ENCODE results near the gene ZBTB17. TPM values are rescaled to one million over a fixed set of nuclear protein-coding genes. Genes with fewer than 3 reads are reported as not detected.
"Not testable (repeated sequence)": the region's sequence is repeated elsewhere in the genome, so short reads cannot be mapped to it uniquely, and the experiment has no call there.

ZBTB17 gene
- total RNA-seq, 1 donor from 2014 or later, result 24.1 TPM

DNA sequence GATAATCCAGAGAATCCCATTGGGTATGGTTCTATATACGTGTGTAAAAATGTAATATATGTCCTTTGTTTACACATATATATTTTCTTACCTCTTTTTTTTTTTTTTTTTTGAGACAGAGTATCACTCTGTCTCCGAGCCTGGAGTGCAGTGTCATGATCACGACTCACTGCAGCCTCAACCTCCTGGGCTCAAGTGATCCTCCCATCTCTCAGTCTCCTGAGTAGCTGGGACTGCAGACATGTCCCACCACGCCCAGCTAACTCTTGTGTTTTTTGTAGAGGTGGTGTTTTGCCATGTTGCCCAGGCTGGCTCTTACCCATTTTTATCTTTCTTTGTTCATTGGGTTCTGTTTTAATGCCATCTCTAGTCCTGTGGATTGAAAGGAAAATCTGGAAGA, 59.5 kb downstream of the ZBTB17 start:
- Histone ChIP-seq H3K4me3 (ENCODE audit: low read depth, low read length) (no peak overlapping the region), H3K27me3 (ENCODE audit: control insufficient read depth, insufficient read depth, low read length) (no peaks in the 10 kb centered on the region), H3K36me3 (ENCODE audit: control insufficient read depth, insufficient read depth, low read length) (no peaks in the 10 kb centered on the region)
- no peak for DNase-seq (ENCODE audit: low read depth)
- TF ChIP-seq, protein P1, sequence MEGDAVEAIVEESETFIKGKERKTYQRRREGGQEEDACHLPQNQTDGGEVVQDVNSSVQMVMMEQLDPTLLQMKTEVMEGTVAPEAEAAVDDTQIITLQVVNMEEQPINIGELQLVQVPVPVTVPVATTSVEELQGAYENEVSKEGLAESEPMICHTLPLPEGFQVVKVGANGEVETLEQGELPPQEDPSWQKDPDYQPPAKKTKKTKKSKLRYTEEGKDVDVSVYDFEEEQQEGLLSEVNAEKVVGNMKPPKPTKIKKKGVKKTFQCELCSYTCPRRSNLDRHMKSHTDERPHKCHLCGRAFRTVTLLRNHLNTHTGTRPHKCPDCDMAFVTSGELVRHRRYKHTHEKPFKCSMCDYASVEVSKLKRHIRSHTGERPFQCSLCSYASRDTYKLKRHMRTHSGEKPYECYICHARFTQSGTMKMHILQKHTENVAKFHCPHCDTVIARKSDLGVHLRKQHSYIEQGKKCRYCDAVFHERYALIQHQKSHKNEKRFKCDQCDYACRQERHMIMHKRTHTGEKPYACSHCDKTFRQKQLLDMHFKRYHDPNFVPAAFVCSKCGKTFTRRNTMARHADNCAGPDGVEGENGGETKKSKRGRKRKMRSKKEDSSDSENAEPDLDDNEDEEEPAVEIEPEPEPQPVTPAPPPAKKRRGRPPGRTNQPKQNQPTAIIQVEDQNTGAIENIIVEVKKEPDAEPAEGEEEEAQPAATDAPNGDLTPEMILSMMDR (IDR thresholded peaks at IDR 0.05; ENCODE audit: insufficient read depth, low read length, poor library complexity, severe bottlenecking), result no peak

DNA sequence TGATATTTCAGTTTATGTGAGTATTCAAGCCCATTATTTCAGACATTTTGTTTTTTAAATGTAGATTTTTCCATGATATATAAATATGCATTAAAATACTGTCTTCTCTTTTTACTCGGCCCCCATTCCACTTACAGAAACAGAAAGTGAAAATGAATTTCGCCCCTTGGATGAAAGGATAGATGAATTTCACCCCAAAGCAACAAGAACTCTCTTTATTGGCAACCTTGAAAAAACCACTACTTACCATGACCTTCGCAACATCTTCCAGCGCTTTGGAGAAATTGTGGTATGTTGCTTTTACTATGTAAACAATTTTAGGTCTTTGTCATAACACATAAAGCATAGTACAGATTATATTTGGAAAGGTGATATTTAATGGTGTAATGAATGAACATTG, 59.9 kb downstream of the ZBTB17 start:
- no peaks in the 10 kb centered on the region for H3K36me3 ChIP-seq (ENCODE audit: control insufficient read depth, insufficient read depth, low read length)
- H3K4me3 ChIP-seq (ENCODE audit: low read depth, low read length), result no peak overlapping the region

DNA sequence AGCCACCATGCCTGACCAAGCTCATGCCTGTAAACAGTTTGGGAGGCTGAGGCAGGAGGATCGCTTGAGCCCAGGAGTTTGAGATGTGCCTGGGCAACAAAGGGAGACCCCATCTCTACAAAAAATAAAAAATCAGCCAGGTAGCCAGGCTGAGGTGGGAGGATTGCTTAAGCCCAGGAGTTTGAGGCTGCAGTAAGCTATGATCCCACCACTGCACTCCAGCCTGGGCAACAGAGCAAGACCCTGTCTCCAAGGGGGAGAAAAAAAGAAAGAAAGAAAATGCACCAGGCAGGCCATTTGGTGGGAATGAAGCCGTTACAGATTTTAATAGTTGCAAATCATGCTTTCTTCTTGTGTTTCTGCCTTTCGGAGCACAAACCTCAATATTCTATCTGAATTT, 62.3 kb downstream of the ZBTB17 start:
- not testable (repeated sequence) for DNase-seq (ENCODE audit: low read depth); H3K27me3 ChIP-seq (ENCODE audit: control insufficient read depth, insufficient read depth, low read length); H3K36me3 ChIP-seq (ENCODE audit: control insufficient read depth, insufficient read depth, low read length); H3K4me3 ChIP-seq (ENCODE audit: low read depth, low read length)

More for the DNA sequence above, 59.9 kb downstream of the ZBTB17 start:
- no peaks in the 10 kb centered on the region for H3K27me3 ChIP-seq (ENCODE audit: control insufficient read depth, insufficient read depth, low read length)
- DNase-seq (ENCODE audit: low read depth), result no peak
- TF ChIP-seq, protein P1 (IDR thresholded peaks at IDR 0.05; ENCODE audit: insufficient read depth, low read length, poor library complexity, severe bottlenecking), result no peak

DNA sequence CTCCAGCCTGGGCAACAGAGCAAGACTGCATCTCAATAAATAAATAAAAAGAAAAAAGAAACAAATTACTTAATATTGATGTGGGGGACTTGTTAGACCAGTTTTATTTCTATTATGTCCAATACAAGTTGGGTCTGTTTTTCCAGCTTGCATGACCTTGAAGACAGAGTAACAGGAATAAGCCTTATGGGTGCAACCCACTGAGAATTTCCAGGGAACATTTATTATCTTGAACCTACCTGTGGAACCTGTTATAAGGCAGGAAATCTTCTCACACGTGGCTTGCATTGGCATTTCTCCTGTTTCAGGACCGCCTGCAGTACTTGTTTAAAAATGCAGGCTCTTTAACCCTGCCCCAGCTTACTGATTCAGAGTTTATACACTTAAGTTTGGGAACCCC, 64.0 kb downstream of the ZBTB17 start:
- TF ChIP-seq, protein P1 (IDR thresholded peaks at IDR 0.05; ENCODE audit: insufficient read depth, low read length, poor library complexity, severe bottlenecking), result no peak
- Histone ChIP-seq H3K27me3 (ENCODE audit: control insufficient read depth, insufficient read depth, low read length) (no peaks in the 10 kb centered on the region), H3K4me3 (ENCODE audit: low read depth, low read length) (no peak overlapping the region), H3K36me3 (ENCODE audit: control insufficient read depth, insufficient read depth, low read length) (no peaks in the 10 kb centered on the region)
- DNase-seq (ENCODE audit: low read depth), result no peak

DNA sequence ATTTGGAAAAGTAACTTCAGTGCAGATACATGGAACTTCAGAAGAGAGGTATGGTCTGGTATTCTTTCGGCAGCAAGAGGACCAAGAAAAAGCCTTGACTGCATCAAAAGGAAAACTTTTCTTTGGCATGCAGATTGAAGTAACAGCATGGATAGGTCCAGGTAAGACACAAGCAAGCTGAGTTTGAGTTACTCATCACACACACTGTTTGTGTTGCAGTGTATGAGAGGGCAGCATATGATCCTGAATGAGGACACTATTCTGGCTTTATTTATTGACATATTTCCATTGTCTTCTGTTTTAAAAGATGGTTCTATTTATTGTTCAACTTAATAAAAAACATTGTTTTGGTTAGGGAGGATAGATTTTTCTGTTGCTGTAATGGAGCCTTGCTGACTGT, 64.8 kb downstream of the ZBTB17 start:
- DNase-seq (ENCODE audit: low read depth), result no peak
- H3K4me3 ChIP-seq (ENCODE audit: low read depth, low read length), result no peak overlapping the region
- TF ChIP-seq, protein P1 (IDR thresholded peaks at IDR 0.05; ENCODE audit: insufficient read depth, low read length, poor library complexity, severe bottlenecking), result no peak
- no peaks in the 10 kb centered on the region for H3K36me3 ChIP-seq (ENCODE audit: control insufficient read depth, insufficient read depth, low read length)
- no peaks in the 10 kb centered on the region for H3K27me3 ChIP-seq (ENCODE audit: control insufficient read depth, insufficient read depth, low read length)

DNA sequence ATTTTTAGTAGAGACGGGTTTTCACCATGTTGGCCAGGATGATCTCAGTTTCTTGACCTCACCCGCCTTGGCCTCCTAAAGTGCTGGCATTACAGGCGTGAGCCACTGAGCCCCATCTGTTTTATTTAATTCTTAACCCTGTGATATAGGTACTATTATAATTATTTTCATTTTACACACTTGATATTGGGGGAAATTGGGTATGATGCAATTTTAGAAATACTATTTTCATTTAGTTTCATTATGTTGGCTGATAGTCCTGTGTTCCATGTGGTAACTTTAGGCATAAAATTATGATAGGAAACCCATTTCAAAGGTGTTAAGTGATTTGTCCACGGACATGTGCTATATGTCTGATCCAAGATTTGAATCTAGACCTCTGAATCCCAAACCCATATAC, 67.3 kb downstream of the ZBTB17 start:
- TF ChIP-seq, protein P1 (IDR thresholded peaks at IDR 0.05; ENCODE audit: insufficient read depth, low read length, poor library complexity, severe bottlenecking), result no peak
- no peaks in the 10 kb centered on the region for H3K36me3 ChIP-seq (ENCODE audit: control insufficient read depth, insufficient read depth, low read length)

More for the DNA sequence above, 67.3 kb downstream of the ZBTB17 start:
- H3K4me3 ChIP-seq (ENCODE audit: low read depth, low read length), result no peak overlapping the region
- no peaks in the 10 kb centered on the region for H3K27me3 ChIP-seq (ENCODE audit: control insufficient read depth, insufficient read depth, low read length)
- DNase-seq (ENCODE audit: low read depth), result no peak

All from kidney epithelial cell (primary cell).